ENCODE results near the gene PPIA.

GRCh38 chr7:44764665-44765578 is 31.6 kb upstream of the PPIA start:
- TF ChIP-seq POLR2A (IDR thresholded peaks at IDR 0.05; ENCODE audit: borderline replicate concordance, extremely low read depth, insufficient read depth, insufficient read length) (no peak), YY1 (IDR thresholded peaks at IDR 0.05; ENCODE audit: extremely low read depth, insufficient replicate concordance, low read depth, low read length) (no peak), TCF7L2 (IDR thresholded peaks at IDR 0.05; ENCODE audit: borderline replicate concordance, extremely low read depth, insufficient read depth, insufficient read length) (no peak), CTCF (IDR thresholded peaks at IDR 0.05 in 2 of 3, conservative IDR thresholded peaks at IDR 0.05 in 1 of 3; ENCODE audit: borderline replicate concordance in 1 of 3, insufficient read depth in 1 of 3, low read depth in 2 of 3, low read length in 2 of 3) (0 out of 6 replicates have a peak, but pooled peaks of 1 of the 3 experiments have one; percentile 7), EZH2 (IDR thresholded peaks at IDR 0.05) (no peak), POLR2AphosphoS5 (IDR thresholded peaks at IDR 0.05; ENCODE audit: low read depth, low read length) (no peak), ZBTB33 (IDR thresholded peaks at IDR 0.05; ENCODE audit: extremely low read depth, insufficient replicate concordance, low read length) (no peak)
- TF ChIP-seq, protein P1, sequence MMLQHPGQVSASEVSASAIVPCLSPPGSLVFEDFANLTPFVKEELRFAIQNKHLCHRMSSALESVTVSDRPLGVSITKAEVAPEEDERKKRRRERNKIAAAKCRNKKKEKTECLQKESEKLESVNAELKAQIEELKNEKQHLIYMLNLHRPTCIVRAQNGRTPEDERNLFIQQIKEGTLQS (IDR thresholded peaks at IDR 0.05): no peak
- TF ChIP-seq, protein P2, sequence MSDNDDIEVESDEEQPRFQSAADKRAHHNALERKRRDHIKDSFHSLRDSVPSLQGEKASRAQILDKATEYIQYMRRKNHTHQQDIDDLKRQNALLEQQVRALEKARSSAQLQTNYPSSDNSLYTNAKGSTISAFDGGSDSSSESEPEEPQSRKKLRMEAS (IDR thresholded peaks at IDR 0.05): no peak

All from HCT116 (cell line).